DND-41 (cell line): Measurements from ENCODE around the gene SYNGR3.

Experiments used
- ATAC-seq: fragments of 200-7000 bp; cut with Tn5 transposase; 3 replicates; pipeline ENCODE4 v1.9.1; 2021; ENCODE audit warnings: low read depth; ENCODE audit not compliant: insufficient read depth
- DNase-seq: peaks from one replicate; pipeline ENCODE4 v3.0.0-alpha.2; 2020
- H2AFZ ChIP-seq: 2 replicates; pipeline ENCODE4 v1.6.0; 2012; ENCODE audit warnings: low read depth, low read length
- H3K27ac ChIP-seq: 2 replicates; pipeline ENCODE4 v1.5.1; 2012; ENCODE audit warnings: low read length, inconsistent platforms
- H3K27me3 ChIP-seq: fragments of 200-600 bp; sonication (generic); 2 replicates; pipeline ENCODE4 v1.6.0; 2012; ENCODE audit warnings: low read length, mild to moderate bottlenecking, inconsistent platforms; ENCODE audit not compliant: insufficient read depth, poor library complexity
- H3K36me3 ChIP-seq: 2 replicates; pipeline ENCODE4 v1.5.1; 2012; ENCODE audit warnings: low read length, inconsistent platforms; ENCODE audit not compliant: insufficient read depth
- H3K4me1 ChIP-seq: 2 replicates; pipeline ENCODE4 v1.5.1; 2012; ENCODE audit warnings: mild to moderate bottlenecking, low read length; ENCODE audit not compliant: insufficient read depth
- H3K4me2 ChIP-seq: 2 replicates; pipeline ENCODE4 v1.6.0; 2012; ENCODE audit warnings: mild to moderate bottlenecking, moderate library complexity, low read length, inconsistent platforms; ENCODE audit not compliant: insufficient read depth
- H3K4me3 ChIP-seq, 2 experiments: fragments of 200-600 bp in 1 of 2; shearing (Covaris generic) in 1 of 2; 2 replicates each; pipeline ENCODE4 v1.5.1; 2012 to 2016; ENCODE audit warnings: inconsistent platforms in 2 of 2, low read length in 2 of 2, mild to moderate bottlenecking in 2 of 2, low read depth in 1 of 2, moderate library complexity in 1 of 2
- H3K79me2 ChIP-seq: 2 replicates; pipeline ENCODE4 v1.6.0; 2012; ENCODE audit warnings: low read length, inconsistent platforms; ENCODE audit not compliant: insufficient read depth
- H3K9ac ChIP-seq: 2 replicates; pipeline ENCODE4 v1.6.0; 2012; ENCODE audit warnings: low read depth, mild to moderate bottlenecking, inconsistent platforms, low read length, moderate library complexity
- H3K9me3 ChIP-seq: 2 replicates; pipeline ENCODE4 v1.5.1; 2012; ENCODE audit warnings: low read length, moderate library complexity, mild to moderate bottlenecking, inconsistent platforms; ENCODE audit not compliant: insufficient read depth, severe bottlenecking
- H4K20me1 ChIP-seq: 2 replicates; pipeline ENCODE4 v1.6.0; 2012; ENCODE audit warnings: low read length; ENCODE audit not compliant: insufficient read depth
- EZH2 ChIP-seq: IDR thresholded peaks from 3 replicates; pipeline ENCODE4 v1.6.1; 2012; ENCODE audit warnings: borderline replicate concordance, low read depth, mild to moderate bottlenecking, moderate library complexity, low read length, inconsistent platforms; ENCODE audit not compliant: severe bottlenecking
- TF ChIP-seq, protein P1 (sequence below): IDR thresholded peaks from 2 replicates; pipeline ENCODE4 v1.5.1; 2012; ENCODE audit warnings: borderline replicate concordance, low read length, moderate library complexity, mild to moderate bottlenecking; ENCODE audit not compliant: poor library complexity, severe bottlenecking; ENCODE audit errors: extremely low read depth

SYNGR3 gene

DNA sequence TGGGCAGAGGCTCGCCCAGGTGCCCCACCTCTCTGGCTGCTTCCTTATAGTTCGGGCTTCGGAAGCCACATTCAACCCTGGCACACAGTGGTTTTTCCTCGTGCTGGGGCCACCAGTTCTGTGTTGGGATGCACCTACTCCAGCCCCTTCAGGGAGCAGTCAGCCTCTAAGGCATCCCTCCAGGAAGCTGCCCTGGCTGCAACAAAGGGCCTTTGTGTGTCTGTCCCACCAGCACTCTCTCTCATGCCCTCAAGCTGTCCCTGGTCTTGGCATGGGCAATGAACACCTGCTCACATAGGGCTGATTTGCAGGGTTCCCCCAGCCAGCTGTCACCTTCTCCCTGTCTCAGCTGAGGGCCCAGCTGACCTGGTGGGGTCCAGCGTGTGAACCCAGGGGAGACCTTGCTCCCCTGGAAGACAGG, 7.7 kb upstream of the SYNGR3 start:
- ATAC-seq (no peak), DNase-seq (no peak)
- Histone ChIP-seq H3K36me3 (peaks cover 38% of the 10 kb centered on the region), H3K9me3 (no peaks in the 10 kb centered on the region), H4K20me1 (peaks cover 4% of the 10 kb centered on the region; the same call in 1 of the 2 replicates), H3K79me2 (peaks cover 18% of the 10 kb centered on the region), H3K9ac (no peak overlapping the region), H3K4me1 (peaks cover 24% of the 10 kb centered on the region), H2AFZ (no peak overlapping the region), H3K27ac (no peak overlapping the region), H3K4me3 (no peak overlapping the region), H3K27me3 (peaks cover 14% of the 10 kb centered on the region), H3K4me2 (no peak overlapping the region)
- no peak for TF ChIP-seq EZH2

- DNase-seq (no peak), ATAC-seq (no peak)
- Histone ChIP-seq H4K20me1 (peaks cover 4% of the 10 kb centered on the region; the same call in 1 of the 2 replicates), H3K27ac (no peak overlapping the region; the same call in 1 of the 2 replicates), H3K9me3 (no peaks in the 10 kb centered on the region), H3K79me2 (peaks cover 18% of the 10 kb centered on the region), H3K36me3 (peaks cover 28% of the 10 kb centered on the region), H2AFZ (peak overlapping the region; percentile 99), H3K4me1 (peaks cover 24% of the 10 kb centered on the region), H3K27me3 (peaks cover 14% of the 10 kb centered on the region), H3K9ac (peak overlapping the region; percentile 93), H3K4me2 (peak overlapping the region; percentile 100), H3K4me3 (peak overlapping the region; percentile 84 to 88; a peak in 3 of 4 replicates)
- peak; percentile 80 for TF ChIP-seq EZH2
- TF ChIP-seq, protein P1, sequence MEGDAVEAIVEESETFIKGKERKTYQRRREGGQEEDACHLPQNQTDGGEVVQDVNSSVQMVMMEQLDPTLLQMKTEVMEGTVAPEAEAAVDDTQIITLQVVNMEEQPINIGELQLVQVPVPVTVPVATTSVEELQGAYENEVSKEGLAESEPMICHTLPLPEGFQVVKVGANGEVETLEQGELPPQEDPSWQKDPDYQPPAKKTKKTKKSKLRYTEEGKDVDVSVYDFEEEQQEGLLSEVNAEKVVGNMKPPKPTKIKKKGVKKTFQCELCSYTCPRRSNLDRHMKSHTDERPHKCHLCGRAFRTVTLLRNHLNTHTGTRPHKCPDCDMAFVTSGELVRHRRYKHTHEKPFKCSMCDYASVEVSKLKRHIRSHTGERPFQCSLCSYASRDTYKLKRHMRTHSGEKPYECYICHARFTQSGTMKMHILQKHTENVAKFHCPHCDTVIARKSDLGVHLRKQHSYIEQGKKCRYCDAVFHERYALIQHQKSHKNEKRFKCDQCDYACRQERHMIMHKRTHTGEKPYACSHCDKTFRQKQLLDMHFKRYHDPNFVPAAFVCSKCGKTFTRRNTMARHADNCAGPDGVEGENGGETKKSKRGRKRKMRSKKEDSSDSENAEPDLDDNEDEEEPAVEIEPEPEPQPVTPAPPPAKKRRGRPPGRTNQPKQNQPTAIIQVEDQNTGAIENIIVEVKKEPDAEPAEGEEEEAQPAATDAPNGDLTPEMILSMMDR = no peak
Measured at GRCh38 chr16:1982991-1983543, 6.7 kb upstream of the SYNGR3 start.

- Histone ChIP-seq H2AFZ (peak within 1 kb of the TSS; percentile 99), H3K9ac (peak within 1 kb of the TSS; percentile 93), H3K27me3 (peaks cover 14% of the 10 kb centered on the region), H3K79me2 (peaks cover 18% of the 10 kb centered on the region), H3K4me1 (peaks cover 24% of the 10 kb centered on the region), H3K4me3 (peak within 1 kb of the TSS; percentile 84 to 88), H3K9me3 (no peaks in the 10 kb centered on the region), H3K4me2 (peak within 1 kb of the TSS; percentile 100), H4K20me1 (peaks cover 4% of the 10 kb centered on the region; the same call in 1 of the 2 replicates), H3K36me3 (peaks cover 21% of the 10 kb centered on the region), H3K27ac (peak within 1 kb of the TSS; percentile 75)
- ATAC-seq (peak; percentile 71), DNase-seq (peak; percentile 65)
- peak; percentile 66 for TF ChIP-seq EZH2
- TF ChIP-seq, protein P1 = peak; percentile 49
Measured at GRCh38 chr16:1983544-1984346, 6.0 kb upstream of the SYNGR3 start, which contains the start of gene GFER. Gene GFER (plus strand): TSS chr16:1984193. CDS start chr16:1984219, 26 bp downstream.
